ENCODE results near the gene ZDHHC14. TPM values are rescaled to one million over a fixed set of nuclear protein-coding genes. Genes with fewer than 3 reads are reported as not detected.

The ZDHHC14 gene
- total and polyA plus RNA-seq, 2 of the 8 experiments (the other 6 are each of a cell fraction or from before 2014, with no cell fraction given): 2.9 to 5.3 TPM

GRCh38 chr6:157496534-157497095 lies 115.6 kb downstream of the ZDHHC14 start:
- Histone ChIP-seq H3K23me2 (ENCODE audit: low read depth, low read length) (no peaks in the 10 kb centered on the region), H2BK20ac (ENCODE audit: low read length) (no peak overlapping the region), H3K4me3 (ENCODE audit: extremely low read depth in 1 of 4, insufficient read depth in 2 of 4, low read depth in 3 of 4, low read length in 4 of 4) (no peak overlapping the region), H4K20me1 (replicated peaks in 1 of 2; ENCODE audit: control insufficient read depth in 1 of 2, insufficient read depth in 2 of 2, low read length in 2 of 2) (no peaks in the 10 kb centered on the region), H3K4ac (replicated peaks; ENCODE audit: insufficient read length, low read depth, low read length) (no peak overlapping the region), H3K9ac (replicated peaks in 1 of 4; ENCODE audit: extremely low read depth in 1 of 4, low read depth in 3 of 4, low read length in 3 of 4) (no peak overlapping the region), H4K8ac (ENCODE audit: extremely low read depth, insufficient read depth, low read length) (no peak overlapping the region), H3K4me2 (ENCODE audit: insufficient read depth in 1 of 2, low read depth in 2 of 2, low read length in 2 of 2) (no peak overlapping the region), H4K91ac (replicated peaks; ENCODE audit: insufficient read length, low read length) (no peak overlapping the region), H2BK5ac (ENCODE audit: low read depth, low read length) (no peak overlapping the region), H3K27ac (ENCODE audit: low read depth, low read length) (no peak overlapping the region), H3K79me2 (ENCODE audit: control insufficient read depth in 1 of 2, insufficient read depth in 2 of 2, low read length in 2 of 2) (no peaks in the 10 kb centered on the region), H2BK12ac (ENCODE audit: low read depth, low read length) (no peak overlapping the region), H4K5ac (ENCODE audit: insufficient read length, low read depth, low read length) (no peak overlapping the region), H2AFZ (ENCODE audit: low read length) (no peak overlapping the region), H3K4me1 (replicated peaks in 1 of 4; ENCODE audit: control insufficient read depth in 3 of 4, insufficient read depth in 4 of 4, low read length in 3 of 4) (peaks cover 0 to 3% (median 0%) of the 10 kb centered on the region in 4 experiments; a peak in 2 of 7 replicates), H3K23ac (ENCODE audit: insufficient read length) (no peak overlapping the region), H3K56ac (replicated peaks; ENCODE audit: insufficient read length, low read depth, low read length) (no peak overlapping the region), H3K36me3 (ENCODE audit: control insufficient read depth in 2 of 4, insufficient read depth in 4 of 4, low read length in 3 of 4) (no peaks in the 10 kb centered on the region; a peak in 1 of 8 replicates), H2BK120ac (replicated peaks; ENCODE audit: low read depth, low read length) (no peak overlapping the region), H3K79me1 (ENCODE audit: low read depth, low read length) (no peaks in the 10 kb centered on the region), H2BK15ac (ENCODE audit: low read length) (no peak overlapping the region), H3K18ac (ENCODE audit: extremely low read depth, low read length) (no peak overlapping the region), H3K9me3 (ENCODE audit: insufficient read depth in 2 of 2, low read depth in 1 of 2, low read length in 1 of 2) (no peaks in the 10 kb centered on the region), H3K27me3 (replicated peaks in 1 of 4; ENCODE audit: control insufficient read depth in 3 of 4, extremely low read depth in 1 of 4, insufficient read depth in 3 of 4, low read length in 3 of 4) (no peaks in the 10 kb centered on the region), H2AK5ac (ENCODE audit: low read depth, low read length) (no peak overlapping the region), H3K14ac (ENCODE audit: insufficient read length) (no peak overlapping the region)
- FAIRE-seq (no peak), DNase-seq (ENCODE audit: low read depth in 1 of 2, low spot score in 2 of 2) (no peak)
- WGBS, 2 experiments (ENCODE audit: extremely low coverage in 1 of 2, insufficient coverage in 1 of 2, insufficient read length in 1 of 2, insufficient replicate concordance in 2 of 2, low coverage in 1 of 2, low lambda C conversion rate in 2 of 2, missing lambda C conversion rate in 1 of 2): 92% methylated on average over 5 of the region's 5 CpGs; no CpG with 5 or more reads in 1 of the 2 experiments
- CTCF ChIA-PET (ENCODE audit: partially characterized antibody): interaction anchor here (0.7 kb wide), 1 partner anchor 14 kb away, joined by 3 read pairs; no protein-coding TSS in a partner anchor
- POLR2A ChIA-PET (ENCODE audit: partially characterized antibody): interaction anchor here (1.1 kb wide), 1 partner anchor 23 kb away, joined by 3 read pairs; no protein-coding TSS in a partner anchor
- TF ChIP-seq HDAC6 (IDR thresholded peaks at IDR 0.05; ENCODE audit: low read depth, low read length): no peak
- no peak for TF ChIP-seq GABPA (IDR thresholded peaks at IDR 0.05; ENCODE audit: borderline replicate concordance, insufficient read depth, low read length)
- TF ChIP-seq KDM4A (IDR thresholded peaks at IDR 0.05; ENCODE audit: low read depth, low read length, severe bottlenecking): no peak
- no peak for TF ChIP-seq CTBP2 (IDR thresholded peaks at IDR 0.05; ENCODE audit: borderline replicate concordance, insufficient read depth, insufficient read length, low read length)
- TF ChIP-seq, protein P1, sequence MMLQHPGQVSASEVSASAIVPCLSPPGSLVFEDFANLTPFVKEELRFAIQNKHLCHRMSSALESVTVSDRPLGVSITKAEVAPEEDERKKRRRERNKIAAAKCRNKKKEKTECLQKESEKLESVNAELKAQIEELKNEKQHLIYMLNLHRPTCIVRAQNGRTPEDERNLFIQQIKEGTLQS (IDR thresholded peaks at IDR 0.05; ENCODE audit: insufficient read depth, low read depth, low read length): no peak
- TF ChIP-seq HDAC2 (IDR thresholded peaks at IDR 0.05; ENCODE audit: borderline replicate concordance in 1 of 2, low read depth in 2 of 2, low read length in 2 of 2): no peak
- TF ChIP-seq CBX5 (IDR thresholded peaks at IDR 0.05; ENCODE audit: low read depth, low read length): no peak
- no peak for TF ChIP-seq YY1 (IDR thresholded peaks at IDR 0.05; ENCODE audit: low read depth, low read length)
- no peak for TF ChIP-seq TAF1 (IDR thresholded peaks at IDR 0.05; ENCODE audit: low read depth, low read length)
- TF ChIP-seq ASH2L (IDR thresholded peaks at IDR 0.05; ENCODE audit: low read length): no peak
- TF ChIP-seq RBBP5 (IDR thresholded peaks at IDR 0.05; ENCODE audit: borderline replicate concordance, low read depth, low read length): no peak
- TF ChIP-seq SP4 (IDR thresholded peaks at IDR 0.05; ENCODE audit: low read length): no peak
- TF ChIP-seq JUND (IDR thresholded peaks at IDR 0.05; ENCODE audit: low read length): no peak
- TF ChIP-seq POLR2A (IDR thresholded peaks at IDR 0.05; ENCODE audit: control extremely low read depth in 1 of 2, low read depth in 2 of 2, low read length in 2 of 2): no peak
